Measurements from ENCODE around the gene DUSP1. TPM values are rescaled to one million over a fixed set of nuclear protein-coding genes. Genes with fewer than 3 reads are reported as not detected.

Gene DUSP1
- total and polyA plus RNA-seq, 10 of the 15 experiments (the other 5 are each of a cell fraction or from before 2014, with no cell fraction given), result 1.4 to 6.2 (median 3.9) TPM

- TF ChIP-seq, protein P1, sequence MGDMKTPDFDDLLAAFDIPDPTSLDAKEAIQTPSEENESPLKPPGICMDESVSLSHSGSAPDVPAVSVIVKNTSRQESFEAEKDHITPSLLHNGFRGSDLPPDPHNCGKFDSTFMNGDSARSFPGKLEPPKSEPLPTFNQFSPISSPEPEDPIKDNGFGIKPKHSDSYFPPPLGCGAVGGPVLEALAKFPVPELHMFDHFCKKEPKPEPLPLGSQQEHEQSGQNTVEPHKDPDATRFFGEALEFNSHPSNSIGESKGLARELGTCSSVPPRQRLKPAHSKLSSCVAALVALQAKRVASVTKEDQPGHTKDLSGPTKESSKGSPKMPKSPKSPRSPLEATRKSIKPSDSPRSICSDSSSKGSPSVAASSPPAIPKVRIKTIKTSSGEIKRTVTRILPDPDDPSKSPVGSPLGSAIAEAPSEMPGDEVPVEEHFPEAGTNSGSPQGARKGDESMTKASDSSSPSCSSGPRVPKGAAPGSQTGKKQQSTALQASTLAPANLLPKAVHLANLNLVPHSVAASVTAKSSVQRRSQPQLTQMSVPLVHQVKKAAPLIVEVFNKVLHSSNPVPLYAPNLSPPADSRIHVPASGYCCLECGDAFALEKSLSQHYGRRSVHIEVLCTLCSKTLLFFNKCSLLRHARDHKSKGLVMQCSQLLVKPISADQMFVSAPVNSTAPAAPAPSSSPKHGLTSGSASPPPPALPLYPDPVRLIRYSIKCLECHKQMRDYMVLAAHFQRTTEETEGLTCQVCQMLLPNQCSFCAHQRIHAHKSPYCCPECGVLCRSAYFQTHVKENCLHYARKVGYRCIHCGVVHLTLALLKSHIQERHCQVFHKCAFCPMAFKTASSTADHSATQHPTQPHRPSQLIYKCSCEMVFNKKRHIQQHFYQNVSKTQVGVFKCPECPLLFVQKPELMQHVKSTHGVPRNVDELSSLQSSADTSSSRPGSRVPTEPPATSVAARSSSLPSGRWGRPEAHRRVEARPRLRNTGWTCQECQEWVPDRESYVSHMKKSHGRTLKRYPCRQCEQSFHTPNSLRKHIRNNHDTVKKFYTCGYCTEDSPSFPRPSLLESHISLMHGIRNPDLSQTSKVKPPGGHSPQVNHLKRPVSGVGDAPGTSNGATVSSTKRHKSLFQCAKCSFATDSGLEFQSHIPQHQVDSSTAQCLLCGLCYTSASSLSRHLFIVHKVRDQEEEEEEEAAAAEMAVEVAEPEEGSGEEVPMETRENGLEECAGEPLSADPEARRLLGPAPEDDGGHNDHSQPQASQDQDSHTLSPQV (IDR thresholded peaks at IDR 0.05), result no peak
- no peak for TF ChIP-seq SMARCA5 (IDR thresholded peaks at IDR 0.05)
- TF ChIP-seq HCFC1 (IDR thresholded peaks at IDR 0.05; ENCODE audit: low read length), result no peak
- no peak for TF ChIP-seq KDM1A (IDR thresholded peaks at IDR 0.05; ENCODE audit: borderline replicate concordance)
- TF ChIP-seq RFX5 (IDR thresholded peaks at IDR 0.05; ENCODE audit: low read depth, low read length), result no peak
- no peak for TF ChIP-seq ZNF207 (IDR thresholded peaks at IDR 0.05; ENCODE audit: borderline replicate concordance)
- no peak for TF ChIP-seq CHD2 (IDR thresholded peaks at IDR 0.05; ENCODE audit: borderline replicate concordance, low read depth, low read length)
- TF ChIP-seq SREBF1 (IDR thresholded peaks at IDR 0.05; ENCODE audit: low read length), result no peak
These were observed 25.2 kb downstream of the DUSP1 start (continued) for GRCh38 chr5:172745838-172746237.

- ATAC-seq, result no peak
- no peaks in the 10 kb centered on the region for H3K27me3 ChIP-seq (replicated peaks in 1 of 2; ENCODE audit: control insufficient read depth in 2 of 2, insufficient read depth in 2 of 2, low read length in 1 of 2)
These were observed 25.6 kb downstream of the DUSP1 start for GRCh38 chr5:172745406-172745805.

More at GRCh38 chr5:172745406-172745805, 25.6 kb downstream of the DUSP1 start:
- Histone ChIP-seq H3K36me3 (ENCODE audit: control insufficient read depth in 2 of 2, insufficient read depth in 2 of 2, low read length in 1 of 2) (no peaks in the 10 kb centered on the region), H3K4me3 (no peak overlapping the region), H3K4me1 (ENCODE audit: control insufficient read depth, insufficient read depth, low read length) (peaks cover 3% of the 10 kb centered on the region), H3K4me2 (ENCODE audit: control insufficient read depth, insufficient read depth) (no peak overlapping the region), H2AFZ (ENCODE audit: control insufficient read depth, low read depth, low read length) (no peak overlapping the region), H4K20me1 (ENCODE audit: control insufficient read depth, insufficient read depth) (no peaks in the 10 kb centered on the region), H3K79me2 (ENCODE audit: control insufficient read depth, insufficient read depth, low read length) (no peaks in the 10 kb centered on the region), H3K27ac (ENCODE audit: control insufficient read depth, insufficient read depth) (no peak overlapping the region), H3K9ac (ENCODE audit: control insufficient read depth, insufficient read depth, low read length) (no peak overlapping the region), H3K9me3 (replicated peaks; ENCODE audit: control insufficient read depth, insufficient read depth, low read length) (no peaks in the 10 kb centered on the region; the same call in 2 of the 3 replicates)
- in situ Hi-C loops (cut with MboI), result no loop called here
- ChIA-PET CTCF (interaction anchor here (0.9 kb wide), 1 partner anchor 135 kb away, joined by 4 read pairs; no protein-coding TSS in a partner anchor), RAD21 (ENCODE audit: unreplicated experiment) (no interaction called here), SMC1A (ENCODE audit: uncharacterized antibody, unreplicated experiment) (interaction anchor here (0.7 kb wide), 1 partner anchor 1197 kb away, joined by 3 read pairs; no protein-coding TSS in a partner anchor), POLR2A (no interaction called here)
- DNase-seq (ENCODE audit: low read depth, low spot score), result no peak
- FAIRE-seq, result no peak
- 87% methylated on average over 8 of the region's 8 CpGs for WGBS (ENCODE audit: insufficient coverage, insufficient replicate concordance, low lambda C conversion rate, missing lambda C conversion rate)
- intact Hi-C loops (cut with micrococcal nuclease; ENCODE audit: unreplicated experiment), result no loop called here
- no TSS peak for BruUV-seq (replicated peaks)
- no peak for TF ChIP-seq GATAD2B (conservative IDR thresholded peaks at IDR 0.05; ENCODE audit: low read depth)
- no peak for TF ChIP-seq STAT3 (IDR thresholded peaks at IDR 0.05; ENCODE audit: low read depth, low read length)
- no peak for TF ChIP-seq SPI1 (IDR thresholded peaks at IDR 0.05; ENCODE audit: borderline replicate concordance, insufficient read depth, low read depth, low read length)
- TF ChIP-seq SMAD1 (IDR thresholded peaks at IDR 0.05; ENCODE audit: low read depth, partially characterized antibody), result no peak
- TF ChIP-seq, protein P2, sequence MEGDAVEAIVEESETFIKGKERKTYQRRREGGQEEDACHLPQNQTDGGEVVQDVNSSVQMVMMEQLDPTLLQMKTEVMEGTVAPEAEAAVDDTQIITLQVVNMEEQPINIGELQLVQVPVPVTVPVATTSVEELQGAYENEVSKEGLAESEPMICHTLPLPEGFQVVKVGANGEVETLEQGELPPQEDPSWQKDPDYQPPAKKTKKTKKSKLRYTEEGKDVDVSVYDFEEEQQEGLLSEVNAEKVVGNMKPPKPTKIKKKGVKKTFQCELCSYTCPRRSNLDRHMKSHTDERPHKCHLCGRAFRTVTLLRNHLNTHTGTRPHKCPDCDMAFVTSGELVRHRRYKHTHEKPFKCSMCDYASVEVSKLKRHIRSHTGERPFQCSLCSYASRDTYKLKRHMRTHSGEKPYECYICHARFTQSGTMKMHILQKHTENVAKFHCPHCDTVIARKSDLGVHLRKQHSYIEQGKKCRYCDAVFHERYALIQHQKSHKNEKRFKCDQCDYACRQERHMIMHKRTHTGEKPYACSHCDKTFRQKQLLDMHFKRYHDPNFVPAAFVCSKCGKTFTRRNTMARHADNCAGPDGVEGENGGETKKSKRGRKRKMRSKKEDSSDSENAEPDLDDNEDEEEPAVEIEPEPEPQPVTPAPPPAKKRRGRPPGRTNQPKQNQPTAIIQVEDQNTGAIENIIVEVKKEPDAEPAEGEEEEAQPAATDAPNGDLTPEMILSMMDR (IDR thresholded peaks at IDR 0.05 in 2 of 3, conservative IDR thresholded peaks at IDR 0.05 in 1 of 3; ENCODE audit: control insufficient read depth in 2 of 3, extremely low read depth in 1 of 3, insufficient read depth in 1 of 3, low read depth in 3 of 3, low read length in 3 of 3), result no peak
- no peak for TF ChIP-seq SREBF2 (IDR thresholded peaks at IDR 0.05; ENCODE audit: low read length)
- TF ChIP-seq FOXM1 (IDR thresholded peaks at IDR 0.05; ENCODE audit: low read depth, low read length), result no peak
- no peak for TF ChIP-seq ZNF622 (IDR thresholded peaks at IDR 0.05)

Measured in GM12878 (cell line).